B cell (primary cell): ENCODE data around the gene DIPK1A. TPM values are rescaled to one million over a fixed set of nuclear protein-coding genes. Genes with fewer than 3 reads are reported as not detected.

Source experiments
- ATAC-seq: fragments of 200-7000 bp; cut with Tn5 transposase; one replicate; pipeline ENCODE4 v1.10.0; 2021; ENCODE audit warnings: low read depth, mild to moderate bottlenecking, moderate number of reproducible peaks, moderate library complexity
- CTCF ChIA-PET: fragments of 350-600 bp; sonication (Branson Sonifier 250); formaldehyde crosslinking; loops from one replicate; lab custom pipeline; 2021; ENCODE audit warnings: antibody characterized with exemption, inconsistent platforms; lab: Charles Lee
- POLR2A ChIA-PET: fragments of 350-600 bp; sonication (Branson Sonifier 250); formaldehyde crosslinking; loops from one replicate; lab custom pipeline; 2021; ENCODE audit warnings: antibody characterized with exemption; lab: Charles Lee
- DNase-seq: peaks from one replicate; pipeline ENCODE4 v3.0.0; 2013
- H2AFZ ChIP-seq: 2 replicates; pipeline ENCODE4 v1.6.1; 2012; ENCODE audit warnings: mild to moderate bottlenecking, low read depth, low read length; ENCODE audit not compliant: insufficient read depth, poor library complexity, severe bottlenecking
- H3K27ac ChIP-seq, 2 donors: 1 replicate in 1 of 2; 2 replicates in 1 of 2; pipeline ENCODE4 v1.5.1; 2012 to 2013; ENCODE audit warnings: low read length in 2 of 2, mild to moderate bottlenecking in 2 of 2, moderate library complexity in 1 of 2
- H3K27me3 ChIP-seq, 4 experiments: fragments of 200-600 bp in 1 of 4; sonication (generic) in 1 of 4; replicated peaks in 1 of 4; 1 replicate in 2 of 4; 2 replicates in 2 of 4; pipeline versions ENCODE4 v1.6.1 to v1.7.0; 2013 to 2016; ENCODE audit warnings: low read length in 3 of 4, mild to moderate bottlenecking in 2 of 4, mixed read lengths in 1 of 4, moderate library complexity in 1 of 4; ENCODE audit not compliant: insufficient read depth in 4 of 4, control insufficient read depth in 3 of 4; ENCODE audit errors: control extremely low read depth in 1 of 4
- H3K36me3 ChIP-seq, 2 experiments: replicated peaks in 1 of 2; 1 replicate in 1 of 2; 2 replicates in 1 of 2; pipeline versions ENCODE4 v1.6.1 to v1.7.1; 2013; ENCODE audit warnings: low read length in 1 of 2; ENCODE audit not compliant: insufficient read depth in 2 of 2, control insufficient read depth in 1 of 2; ENCODE audit errors: control extremely low read depth in 1 of 2, extremely low read depth in 1 of 2
- H3K4me1 ChIP-seq, 2 donors: fragments of 200-600 bp in 1 of 2; sonication (generic) in 1 of 2; 1 replicate in 1 of 2; 2 replicates in 1 of 2; pipeline versions ENCODE4 v1.5.1 to v1.6.1; 2013 to 2017; ENCODE audit warnings: low read length in 2 of 2; ENCODE audit not compliant: control insufficient read depth in 2 of 2, insufficient read depth in 2 of 2
- H3K4me2 ChIP-seq: replicated peaks from 2 replicates; pipeline ENCODE3; 2012; ENCODE audit warnings: mild to moderate bottlenecking, low read depth, low read length; ENCODE audit not compliant: poor library complexity, severe bottlenecking
- H3K4me3 ChIP-seq, 5 experiments: fragments of 200-600 bp in 1 of 5; sonication (generic) in 1 of 5; 1 replicate in 3 of 5; 2 replicates in 2 of 5; pipeline versions ENCODE4 v1.5.1 to v1.7.0; 2011 to 2016; ENCODE audit warnings: low read length in 4 of 5, mild to moderate bottlenecking in 4 of 5, low read depth in 2 of 5, control low read depth in 1 of 5, moderate library complexity in 1 of 5; ENCODE audit not compliant: insufficient read depth in 1 of 5; ENCODE audit errors: control extremely low read depth in 1 of 5, extremely low read depth in 1 of 5
- H3K79me2 ChIP-seq: fragments of 200-600 bp; sonication (generic); one replicate; pipeline ENCODE4 v1.6.0; 2016; ENCODE audit warnings: low read length; ENCODE audit not compliant: control insufficient read depth, insufficient read depth
- H3K9ac ChIP-seq: fragments of 200-600 bp; sonication (generic); 2 replicates; pipeline ENCODE4 v1.6.1; 2017; ENCODE audit warnings: mild to moderate bottlenecking, low read length, moderate library complexity
- H3K9me3 ChIP-seq, 3 donors: one replicate each; pipeline versions ENCODE4 v1.6.1 to v1.7.1; 2013; ENCODE audit warnings: low read length in 2 of 3; ENCODE audit not compliant: control insufficient read depth in 2 of 3, insufficient read depth in 1 of 3; ENCODE audit errors: control extremely low read depth in 1 of 3
- H4K20me1 ChIP-seq: 2 replicates; pipeline ENCODE4 v1.6.0; 2012; ENCODE audit warnings: mild to moderate bottlenecking, low read length; ENCODE audit not compliant: insufficient read depth, control insufficient read depth, poor library complexity, severe bottlenecking
- H3K27ac Mint-ChIP-seq: one replicate; pipeline ENCODE4 v1.8.0; 2021; ENCODE audit warnings: mixed read lengths
- H3K27me3 Mint-ChIP-seq: one replicate; pipeline ENCODE4 v1.8.0; 2021; ENCODE audit warnings: mixed read lengths
- H3K4me1 Mint-ChIP-seq: one replicate; pipeline ENCODE4 v1.8.0; 2021; ENCODE audit warnings: mixed read lengths
- H3K4me3 Mint-ChIP-seq: one replicate; pipeline ENCODE4 v1.8.0; 2021; ENCODE audit warnings: mixed read lengths
- H3K9me3 Mint-ChIP-seq: one replicate; pipeline ENCODE4 v1.8.0; 2022; ENCODE audit warnings: mixed read lengths; ENCODE audit not compliant: insufficient read depth
- CTCF ChIP-seq: fragments of 200-600 bp; IDR thresholded peaks from one replicate; pipeline ENCODE4 v1.8.0; 2022; ENCODE audit warnings: antibody characterized with exemption, mild to moderate bottlenecking
- EZH2 ChIP-seq: IDR thresholded peaks from 2 replicates; pipeline ENCODE4 v1.6.1; 2012; ENCODE audit warnings: borderline replicate concordance, low read depth, mild to moderate bottlenecking, moderate library complexity, low read length; ENCODE audit not compliant: insufficient read depth, poor library complexity, severe bottlenecking
- WGBS: methylation state at CpG from one replicate; pipeline ENCODE4 v1.1.5; 2013; ENCODE audit warnings: missing lambda C conversion rate; ENCODE audit not compliant: insufficient coverage; 5-methylcytosine and 5-hydroxymethylcytosine counted together
- intact Hi-C: fragments of 100-400 bp; cut with micrococcal nuclease; formaldehyde crosslinking; loops from one replicate; pipeline ENCODE4 v1.10.0; 2022
- polyA plus RNA-seq: library from polyadenylated mRNA; depleted of rRNA; stranded (reverse); fragments of >200 nt; gene quantifications from 2 replicates; pipeline ENCODE4 v1.2.3, GENCODE V29; 2012
- total RNA-seq, 2 donors: library from RNA; stranded (reverse); fragments of 120-200 nt in 1 of 2; gene quantifications; 1 replicate in 1 of 2; 2 replicates in 1 of 2; pipeline versions ENCODE4 v1.2.3 to v1.2.4, GENCODE V29; 2013 to 2022

The DIPK1A gene
- total and polyA plus RNA-seq, 2 donors (not counting 1 experiment from before 2014, with no cell fraction given): 10.7 to 22.7 TPM

- Histone ChIP-seq H3K9me3 (no peaks in the 10 kb centered on the region), H3K79me2 (peaks cover 4% of the 10 kb centered on the region), H4K20me1 (no peaks in the 10 kb centered on the region), H3K4me2 (no peak overlapping the region), H3K4me3 (no peak overlapping the region), H3K27me3 (no peaks in the 10 kb centered on the region), H3K36me3 (no peaks in the 10 kb centered on the region), H3K4me1 (peaks cover 35 to 41% of the 10 kb centered on the region in 2 donors), H3K9ac (no peak overlapping the region), H3K27ac (no peak overlapping the region), H2AFZ (no peak overlapping the region)
- H3K27ac Mint-ChIP-seq: peak overlapping the region; percentile 65
- ChIA-PET CTCF (interaction anchor here (0.6 to 5.0 kb wide), 6 partner anchors 9 to 41 kb away, joined by 3 to 44 read pairs (median 8); partner anchors contain the start of gene DIPK1A), POLR2A (interaction anchor here (0.9 kb wide), 1 partner anchor 40 kb away, joined by 5 read pairs; no protein-coding TSS in a partner anchor)
- peaks cover 48% of the 10 kb centered on the region for H3K4me1 Mint-ChIP-seq
- TF ChIP-seq EZH2 (no peak), CTCF (no peak)
- no peak for DNase-seq
- 86% methylated on average over 1 of the region's 2 CpGs for WGBS
- H3K27me3 Mint-ChIP-seq: no peaks in the 10 kb centered on the region
- no peak for ATAC-seq
- intact Hi-C loops: no loop called here
- H3K9me3 Mint-ChIP-seq: no peaks in the 10 kb centered on the region
- H3K4me3 Mint-ChIP-seq: no peak overlapping the region
These were observed 28.0 kb upstream of the DIPK1A start for GRCh38 chr1:92989253-92989652.

GRCh38 chr1:92987462-92987861 is 26.2 kb upstream of the DIPK1A start:
- POLR2A ChIA-PET: interaction anchor here (0.7 to 2.3 kb wide), 2 partner anchors 26 to 155 kb away, joined by 3 to 11 read pairs; partner anchors contain the start of genes DIPK1A and RPL5
- no peak overlapping the region for H3K4me3 ChIP-seq

More at GRCh38 chr1:92987462-92987861, 26.2 kb upstream of the DIPK1A start:
- TF ChIP-seq EZH2 (no peak), CTCF (no peak)
- peaks cover 29% of the 10 kb centered on the region in 2 donors for H3K4me1 ChIP-seq
- ATAC-seq (no peak), DNase-seq (no peak)
- H3K27ac ChIP-seq: no peak overlapping the region
- no peaks in the 10 kb centered on the region for H3K27me3 Mint-ChIP-seq
- no peak overlapping the region for H3K4me2 ChIP-seq
- H3K4me3 Mint-ChIP-seq: no peak overlapping the region
- CTCF ChIA-PET: interaction anchor here (1.2 to 5.0 kb wide), 3 partner anchors 19 to 128 kb away, joined by 4 to 44 read pairs (median 27); partner anchors contain the start of gene DIPK1A
- no peak overlapping the region for H3K27ac Mint-ChIP-seq
- peaks cover 37% of the 10 kb centered on the region for H3K4me1 Mint-ChIP-seq
- H3K9me3 ChIP-seq: peaks cover 0 to 4% (median 0%) of the 10 kb centered on the region in 3 donors
- H3K79me2 ChIP-seq: no peaks in the 10 kb centered on the region
- H3K27me3 ChIP-seq: no peaks in the 10 kb centered on the region
- no peak overlapping the region for H3K9ac ChIP-seq
- intact Hi-C loops: no loop called here
- no peak overlapping the region for H2AFZ ChIP-seq
- no peaks in the 10 kb centered on the region for H3K36me3 ChIP-seq
- no peaks in the 10 kb centered on the region for H3K9me3 Mint-ChIP-seq
- no peaks in the 10 kb centered on the region for H4K20me1 ChIP-seq
